Right forelimb (tissue), 1 donor: Measurements from ENCODE around the gene PDE3B.
"Not testable (repeated sequence)": the region's sequence is repeated elsewhere in the genome, so short reads cannot be mapped to it uniquely, and the experiment has no call there.

Source experiments
- DNase-seq: peaks from one replicate; pipeline ENCODE4 v3.0.0-alpha.2; 2018

The PDE3B gene

GRCh38 chr11:14750911-14751310 lies 107.3 kb downstream of the PDE3B start:
- DNase-seq = no peak

DNA sequence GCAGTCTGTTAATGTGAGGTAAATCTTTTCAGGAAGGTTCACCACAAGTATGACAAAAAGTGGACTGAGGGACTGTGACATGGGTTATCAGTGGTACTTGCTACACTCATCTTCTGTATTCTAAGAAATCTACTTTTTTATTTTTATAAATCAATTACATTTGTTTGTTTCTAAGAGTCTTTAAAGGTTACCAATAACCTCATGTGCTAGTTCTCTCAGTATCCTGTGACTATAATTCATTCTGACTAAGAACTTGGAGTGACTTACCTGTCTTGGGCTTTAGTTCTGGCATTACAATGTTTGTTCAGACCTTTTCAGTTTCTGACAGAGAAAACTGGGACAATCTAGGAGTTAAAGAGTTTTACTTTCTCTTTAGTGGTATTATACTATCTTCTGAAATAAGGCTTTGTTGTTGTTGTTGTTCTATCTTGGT lies 108.4 kb downstream of the PDE3B start:
- no peak for DNase-seq

GRCh38 chr11:14755140-14755539 lies 111.5 kb downstream of the PDE3B start:
- no peak for DNase-seq

- no peak for DNase-seq
These were observed 112.7 kb downstream of the PDE3B start for GRCh38 chr11:14756349-14756748.

DNA sequence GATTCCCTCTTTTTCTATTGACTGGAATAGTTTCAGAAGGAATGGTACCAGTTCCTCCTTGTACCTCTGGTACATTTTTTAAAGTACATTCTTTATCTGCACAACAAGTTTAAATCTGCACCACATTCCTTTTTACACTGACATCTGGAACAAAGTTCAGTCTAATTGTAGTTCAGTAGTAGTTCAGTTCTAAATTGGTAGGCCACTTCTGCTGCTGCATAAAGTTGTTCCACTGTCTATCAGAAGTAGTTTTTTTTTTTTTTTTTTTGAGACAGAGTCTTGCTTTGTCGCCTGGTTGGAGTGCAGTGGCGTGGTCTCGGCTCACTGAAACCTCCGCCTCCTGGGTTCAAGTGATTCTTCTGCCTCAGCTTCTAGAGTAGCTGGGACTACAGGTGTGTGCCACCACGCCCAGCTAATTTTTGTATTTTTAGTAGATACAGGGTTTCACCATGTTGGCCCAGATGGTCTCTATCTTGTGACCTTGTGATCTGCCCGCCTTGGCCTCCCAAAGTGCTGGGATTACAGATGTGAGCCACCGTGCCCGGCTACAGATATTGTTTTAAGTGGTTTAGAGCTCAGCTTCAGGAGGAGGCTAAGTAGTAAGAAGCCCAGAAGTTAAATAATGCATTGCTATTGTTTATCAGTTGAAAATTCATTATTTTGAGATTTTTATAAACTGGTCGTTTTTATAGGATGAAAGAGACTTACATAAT lies 115.9 kb downstream of the PDE3B start:
- not testable (repeated sequence) for DNase-seq

GRCh38 chr11:14764179-14764578 lies 120.6 kb downstream of the PDE3B start:
- DNase-seq = no peak

GRCh38 chr11:14764579-14765527 lies 121.2 kb downstream of the PDE3B start:
- no peak for DNase-seq

DNA sequence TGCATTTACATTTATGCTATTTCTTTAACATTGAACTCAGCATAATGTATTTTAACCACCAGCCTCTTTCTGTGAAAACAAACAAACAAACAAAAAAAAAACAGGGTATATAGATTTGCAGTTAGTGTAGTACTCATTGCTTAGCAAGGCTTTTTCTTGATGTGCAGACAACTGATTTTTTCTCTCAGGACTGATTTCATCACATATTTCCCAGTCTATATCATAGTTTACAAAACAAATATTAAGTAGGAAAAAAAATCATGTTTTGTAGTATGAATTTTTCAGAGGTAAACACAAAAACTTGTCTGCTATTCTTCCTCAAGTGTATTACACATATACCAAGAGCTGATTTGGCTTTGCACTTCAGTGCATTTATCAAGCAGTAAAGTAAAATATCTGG lies 123.0 kb downstream of the PDE3B start:
- DNase-seq = no peak

DNA sequence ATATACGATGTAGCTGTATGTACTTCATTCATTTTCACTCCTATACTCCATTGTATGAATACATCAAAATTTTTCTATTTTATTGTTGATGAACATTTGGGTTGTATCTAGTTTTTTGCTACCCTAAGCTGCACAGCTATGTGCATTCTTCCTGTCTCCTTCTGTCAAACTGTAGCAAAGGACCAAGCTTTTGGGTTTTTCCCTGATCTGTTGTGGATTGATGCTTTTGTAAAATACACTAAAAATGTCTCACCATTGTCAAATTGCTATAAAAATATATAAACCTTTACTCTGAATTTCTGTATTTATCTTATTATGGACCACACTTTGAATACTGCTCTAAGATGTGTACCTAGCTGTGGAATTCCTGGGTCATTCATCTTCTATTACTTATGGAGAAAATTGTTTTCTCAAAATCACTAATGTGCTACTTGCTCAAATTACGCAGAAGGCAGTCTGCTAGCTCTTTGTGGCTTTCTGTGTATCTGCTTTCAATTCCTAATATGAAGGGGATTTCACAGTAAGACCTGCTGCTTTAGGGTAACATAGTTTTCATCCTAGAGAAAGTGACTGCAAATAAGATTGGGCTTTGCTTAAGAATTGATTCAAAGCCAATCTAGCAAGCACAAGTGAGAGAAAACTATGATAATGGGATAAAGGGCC lies 125.1 kb downstream of the PDE3B start:
- no peak for DNase-seq

DNA sequence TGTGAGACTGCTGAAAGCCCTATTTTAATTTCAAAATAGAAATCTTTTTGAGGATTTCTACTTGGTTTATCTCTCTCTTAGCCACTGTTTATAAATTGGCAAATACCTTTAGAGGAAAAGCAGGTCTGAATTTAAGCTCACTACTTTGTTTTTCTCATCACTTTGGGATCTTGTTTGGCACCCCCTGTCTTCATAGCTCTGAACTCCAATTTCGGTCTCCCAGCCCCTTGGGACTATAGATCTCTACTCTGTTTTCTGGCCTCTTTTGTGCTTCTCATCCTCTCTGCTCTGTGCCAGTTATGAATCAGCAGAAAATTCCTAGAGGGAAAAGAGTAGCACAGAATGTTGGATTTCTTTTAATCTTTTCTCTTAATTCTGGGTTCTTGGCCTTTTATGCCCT lies 130.2 kb downstream of the PDE3B start:
- DNase-seq = no peak

GRCh38 chr11:14774721-14775120 lies 131.1 kb downstream of the PDE3B start:
- no peak for DNase-seq

DNA sequence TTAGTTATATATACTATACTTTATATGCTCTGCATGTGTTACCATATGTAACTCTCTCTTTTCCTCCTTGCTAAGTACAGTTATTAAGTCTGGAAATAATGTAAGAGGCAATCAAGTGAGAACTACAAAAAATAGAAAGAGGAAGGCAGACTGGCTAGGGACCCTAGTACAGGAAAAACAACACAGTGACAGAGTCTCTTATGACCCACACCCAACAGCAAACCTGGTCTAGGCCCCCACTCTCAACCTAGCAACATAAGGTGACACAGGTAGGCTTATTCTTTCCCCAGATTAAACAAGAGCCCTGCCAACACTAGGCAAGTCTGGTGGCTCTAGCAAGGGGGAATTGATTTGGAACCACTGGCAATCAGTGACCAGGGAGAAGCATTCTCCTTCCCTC lies 132.3 kb downstream of the PDE3B start:
- DNase-seq = no peak

DNA sequence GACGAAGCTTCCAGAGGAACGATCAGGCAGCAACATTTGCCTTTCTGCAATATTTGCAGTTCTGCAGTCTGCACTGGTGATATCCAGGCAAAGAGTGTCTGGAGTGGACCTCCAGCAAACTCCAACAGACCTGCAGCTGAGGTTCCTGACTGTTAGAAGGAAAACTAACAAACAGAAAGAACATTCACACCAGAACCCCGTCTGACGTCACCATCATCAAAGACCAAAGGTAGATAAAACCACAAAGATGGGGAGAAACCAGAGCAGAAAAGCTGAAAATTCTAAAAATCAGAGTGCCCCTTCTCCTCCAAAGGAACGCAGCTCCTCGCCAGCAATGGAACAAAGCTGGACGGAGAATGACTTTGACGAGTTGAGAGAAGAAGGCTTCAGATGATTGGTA lies 134.9 kb downstream of the PDE3B start:
- not testable (repeated sequence) for DNase-seq

GRCh38 chr11:14783788-14784187 lies 140.2 kb downstream of the PDE3B start:
- DNase-seq = no peak

GRCh38 chr11:14784230-14784629 lies 140.6 kb downstream of the PDE3B start:
- no peak for DNase-seq

DNA sequence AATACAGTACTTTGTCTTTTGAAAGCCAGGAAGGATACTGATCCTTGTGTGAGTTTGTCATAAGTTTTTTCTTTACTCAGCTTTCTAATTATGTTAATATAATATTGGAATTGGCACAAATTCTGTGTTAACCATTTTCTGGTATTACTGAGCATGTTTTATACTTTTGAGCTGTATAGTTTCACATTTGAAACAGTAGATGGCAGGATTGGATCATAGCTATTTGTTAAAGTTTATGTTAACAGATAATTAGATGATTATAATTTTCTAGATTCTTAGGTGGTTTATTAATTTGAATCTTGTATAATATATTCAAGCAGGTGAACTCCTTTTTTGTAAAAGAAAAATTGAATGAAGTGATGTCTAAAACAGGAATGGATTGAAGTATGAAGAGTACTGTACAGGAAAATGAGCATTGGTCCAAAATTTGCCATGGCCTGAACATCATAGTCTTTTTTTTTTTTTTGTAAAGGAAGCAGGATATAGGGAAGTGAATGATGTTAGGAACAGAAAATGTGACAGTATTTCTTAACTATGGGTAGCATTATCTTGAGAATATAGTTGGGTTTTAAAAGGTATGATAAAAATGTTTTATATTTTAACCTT lies 146.4 kb downstream of the PDE3B start:
- DNase-seq = no peak

- no peak for DNase-seq
These were observed 149.9 kb downstream of the PDE3B start for GRCh38 chr11:14793546-14793945.

- not testable (repeated sequence) for DNase-seq
These were observed 152.4 kb downstream of the PDE3B start for GRCh38 chr11:14796028-14796427.

DNA sequence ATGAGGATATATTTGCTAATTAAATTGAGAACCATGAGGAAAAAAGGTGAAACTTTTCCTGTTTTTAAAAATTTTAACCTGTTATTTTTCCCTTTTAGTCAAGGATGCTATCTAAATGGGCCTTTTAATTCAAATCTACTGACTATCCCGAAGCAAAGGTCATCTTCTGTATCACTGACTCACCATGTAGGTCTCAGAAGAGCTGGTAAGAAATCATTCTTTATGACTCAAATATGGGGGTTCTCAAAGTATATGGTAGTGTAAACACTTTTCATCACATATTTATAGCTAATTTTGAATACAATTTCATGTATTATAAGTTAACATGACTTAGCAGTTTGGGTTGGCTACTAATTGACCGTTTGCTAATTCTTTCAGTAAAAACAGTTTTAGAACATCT lies 160.2 kb downstream of the PDE3B start:
- DNase-seq = no peak

DNA sequence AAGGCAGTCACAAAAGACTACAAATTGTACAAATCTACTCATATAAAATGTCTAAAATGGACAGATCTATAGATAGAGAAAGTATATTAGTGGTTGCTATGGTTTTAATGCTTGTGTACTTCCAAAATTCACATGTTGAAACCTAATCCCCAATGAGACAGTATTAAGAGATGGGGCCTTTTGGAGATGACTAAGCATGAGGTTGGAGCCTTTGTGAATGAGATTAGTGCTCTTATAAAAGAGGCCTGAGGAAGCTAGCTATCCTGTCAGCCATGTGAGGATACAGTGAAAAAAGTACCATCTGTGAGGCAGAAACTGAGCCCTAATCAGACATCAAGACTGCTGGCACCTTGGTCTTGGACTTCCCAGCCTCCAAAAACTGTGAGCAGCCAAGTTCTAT lies 165.9 kb downstream of the PDE3B start:
- DNase-seq = no peak

- DNase-seq = no peak
These were observed 169.2 kb downstream of the PDE3B start for GRCh38 chr11:14812757-14813156.

- no peak for DNase-seq
These were observed 169.9 kb downstream of the PDE3B start for GRCh38 chr11:14813516-14813915.

- DNase-seq = no peak
These were observed 175.2 kb downstream of the PDE3B start for GRCh38 chr11:14818779-14819178.
